ENCODE measurements around the gene BCKDK.

BCKDK gene

DNA sequence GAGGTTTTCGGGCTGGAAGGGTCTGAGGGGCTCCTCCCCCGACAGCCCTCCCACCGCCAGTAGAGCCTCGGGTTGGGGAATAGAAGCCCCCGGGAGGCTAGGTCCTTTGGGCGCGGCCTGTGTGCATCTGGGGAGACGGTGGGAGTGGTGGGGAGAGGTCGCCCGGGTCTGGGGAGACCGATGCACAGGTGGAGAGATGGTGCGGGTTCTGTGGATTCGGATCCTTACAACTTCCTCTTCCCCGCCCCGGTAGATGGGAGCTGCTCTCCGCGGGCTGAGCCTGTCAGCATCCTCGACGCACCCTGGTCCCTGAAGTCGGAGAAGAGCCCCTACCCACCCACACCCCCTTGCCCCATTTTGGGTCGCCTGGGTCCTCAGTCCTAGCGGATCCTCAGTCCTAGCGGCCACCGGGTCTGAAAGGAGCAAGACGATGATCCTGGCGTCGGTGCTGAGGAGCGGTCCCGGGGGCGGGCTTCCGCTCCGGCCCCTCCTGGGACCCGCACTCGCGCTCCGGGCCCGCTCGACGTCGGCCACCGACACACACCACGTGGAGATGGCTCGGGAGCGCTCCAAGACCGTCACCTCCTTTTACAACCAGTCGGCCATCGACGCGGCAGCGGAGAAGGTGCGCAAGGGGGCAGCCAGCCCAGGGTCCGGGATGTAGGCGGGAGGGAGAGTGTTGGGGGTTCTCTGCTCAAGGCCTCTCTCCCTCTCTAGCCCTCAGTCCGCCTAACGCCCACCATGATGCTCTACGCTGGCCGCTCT is 790 bp downstream of the BCKDK start:
- no peak for DNase-seq (ENCODE audit: low read depth)
- TF ChIP-seq, protein P1, sequence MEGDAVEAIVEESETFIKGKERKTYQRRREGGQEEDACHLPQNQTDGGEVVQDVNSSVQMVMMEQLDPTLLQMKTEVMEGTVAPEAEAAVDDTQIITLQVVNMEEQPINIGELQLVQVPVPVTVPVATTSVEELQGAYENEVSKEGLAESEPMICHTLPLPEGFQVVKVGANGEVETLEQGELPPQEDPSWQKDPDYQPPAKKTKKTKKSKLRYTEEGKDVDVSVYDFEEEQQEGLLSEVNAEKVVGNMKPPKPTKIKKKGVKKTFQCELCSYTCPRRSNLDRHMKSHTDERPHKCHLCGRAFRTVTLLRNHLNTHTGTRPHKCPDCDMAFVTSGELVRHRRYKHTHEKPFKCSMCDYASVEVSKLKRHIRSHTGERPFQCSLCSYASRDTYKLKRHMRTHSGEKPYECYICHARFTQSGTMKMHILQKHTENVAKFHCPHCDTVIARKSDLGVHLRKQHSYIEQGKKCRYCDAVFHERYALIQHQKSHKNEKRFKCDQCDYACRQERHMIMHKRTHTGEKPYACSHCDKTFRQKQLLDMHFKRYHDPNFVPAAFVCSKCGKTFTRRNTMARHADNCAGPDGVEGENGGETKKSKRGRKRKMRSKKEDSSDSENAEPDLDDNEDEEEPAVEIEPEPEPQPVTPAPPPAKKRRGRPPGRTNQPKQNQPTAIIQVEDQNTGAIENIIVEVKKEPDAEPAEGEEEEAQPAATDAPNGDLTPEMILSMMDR (IDR thresholded peaks at IDR 0.05; ENCODE audit: low read depth, low read length, missing control alignments), result no peak
- H3K4me3 ChIP-seq (ENCODE audit: low read depth, low read length), result peak overlapping the region; percentile 90

DNA sequence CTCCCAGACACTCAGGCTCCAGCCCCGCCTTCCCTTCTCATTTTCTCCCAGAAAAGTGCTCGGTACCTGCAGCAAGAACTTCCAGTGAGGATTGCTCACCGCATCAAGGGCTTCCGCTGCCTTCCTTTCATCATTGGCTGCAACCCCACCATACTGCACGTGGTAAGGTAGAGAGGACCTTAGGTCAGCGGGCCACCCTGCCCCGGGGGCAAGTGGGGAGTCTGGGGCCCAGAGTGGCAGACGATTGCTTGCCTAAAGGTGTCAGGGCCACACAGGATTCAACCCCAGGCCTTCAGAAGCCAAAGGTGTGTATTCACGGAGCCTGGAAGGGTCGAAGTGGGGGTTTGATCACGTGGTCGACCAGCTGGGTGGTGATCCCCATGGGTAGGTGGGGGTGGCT is 1.4 kb downstream of the BCKDK start:
- no peak for DNase-seq (ENCODE audit: low read depth)
- no peak overlapping the region for H3K4me3 ChIP-seq (ENCODE audit: low read depth, low read length)
- TF ChIP-seq, protein P1 (IDR thresholded peaks at IDR 0.05; ENCODE audit: low read depth, low read length, missing control alignments), result no peak

DNA sequence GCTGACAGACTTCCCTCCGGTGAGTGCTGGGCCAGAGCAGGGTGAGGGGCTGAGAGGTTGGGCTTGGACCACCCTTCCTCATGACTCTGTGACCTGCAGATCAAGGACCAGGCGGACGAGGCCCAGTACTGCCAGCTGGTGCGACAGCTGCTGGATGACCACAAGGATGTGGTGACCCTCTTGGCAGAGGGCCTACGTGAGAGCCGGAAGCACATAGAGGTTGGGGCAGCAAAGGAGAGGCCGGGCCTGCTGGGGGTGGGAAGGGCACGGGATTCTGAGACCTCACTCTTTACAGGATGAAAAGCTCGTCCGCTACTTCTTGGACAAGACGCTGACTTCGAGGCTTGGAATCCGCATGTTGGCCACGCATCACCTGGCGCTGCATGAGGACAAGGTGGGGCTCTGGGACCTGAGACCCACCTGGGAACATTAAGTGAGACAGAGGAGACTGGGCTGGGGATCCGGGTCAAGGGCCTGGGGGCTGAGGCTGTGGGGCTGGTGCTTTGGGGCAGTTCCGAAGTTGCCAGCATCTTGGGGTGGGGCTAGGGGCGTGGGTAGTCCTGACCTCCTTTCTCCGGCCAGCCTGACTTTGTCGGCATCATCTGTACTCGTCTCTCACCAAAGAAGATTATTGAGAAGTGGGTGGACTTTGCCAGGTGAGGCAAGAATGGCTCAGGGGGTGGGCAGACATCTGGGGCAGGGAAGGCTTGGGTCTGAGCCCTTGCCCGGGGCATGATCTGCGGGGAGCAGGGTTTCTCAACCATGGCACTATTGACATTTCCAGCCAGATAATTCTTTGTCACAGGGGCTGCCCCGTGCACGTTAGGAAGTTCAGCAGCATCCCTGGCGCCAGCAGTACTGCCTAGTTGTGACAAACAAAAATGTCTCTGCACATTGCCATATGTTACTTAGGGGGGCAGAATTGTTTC is 2.2 kb downstream of the BCKDK start:
- no peak overlapping the region for H3K4me3 ChIP-seq (ENCODE audit: low read depth, low read length)
- no peak for DNase-seq (ENCODE audit: low read depth)
- TF ChIP-seq, protein P1 (IDR thresholded peaks at IDR 0.05; ENCODE audit: low read depth, low read length, missing control alignments), result no peak

DNA sequence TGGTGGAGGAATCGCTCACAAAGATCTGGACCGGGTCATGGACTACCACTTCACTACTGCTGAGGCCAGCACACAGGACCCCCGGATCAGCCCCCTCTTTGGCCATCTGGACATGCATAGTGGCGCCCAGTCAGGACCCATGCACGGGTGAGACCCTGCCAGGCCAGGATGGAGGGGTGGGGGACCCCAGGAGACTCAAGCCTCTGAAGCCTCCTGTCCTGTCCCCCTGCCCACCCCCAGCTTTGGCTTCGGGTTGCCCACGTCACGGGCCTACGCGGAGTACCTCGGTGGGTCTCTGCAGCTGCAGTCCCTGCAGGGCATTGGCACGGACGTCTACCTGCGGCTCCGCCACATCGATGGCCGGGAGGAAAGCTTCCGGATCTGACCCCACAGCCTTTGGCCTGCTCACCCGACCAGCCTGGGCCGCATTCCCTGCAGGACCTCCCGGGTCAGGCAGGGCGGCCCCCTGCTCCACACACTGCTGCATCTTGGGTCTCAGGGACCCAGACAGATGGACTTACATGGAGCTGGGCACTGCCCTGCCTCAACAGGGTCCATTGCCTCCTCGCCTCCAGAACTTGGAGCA is 3.8 kb downstream of the BCKDK start:
- H3K4me3 ChIP-seq (ENCODE audit: low read depth, low read length), result no peak overlapping the region
- DNase-seq (ENCODE audit: low read depth), result no peak
- TF ChIP-seq, protein P1 (IDR thresholded peaks at IDR 0.05; ENCODE audit: low read depth, low read length, missing control alignments), result no peak

DNA sequence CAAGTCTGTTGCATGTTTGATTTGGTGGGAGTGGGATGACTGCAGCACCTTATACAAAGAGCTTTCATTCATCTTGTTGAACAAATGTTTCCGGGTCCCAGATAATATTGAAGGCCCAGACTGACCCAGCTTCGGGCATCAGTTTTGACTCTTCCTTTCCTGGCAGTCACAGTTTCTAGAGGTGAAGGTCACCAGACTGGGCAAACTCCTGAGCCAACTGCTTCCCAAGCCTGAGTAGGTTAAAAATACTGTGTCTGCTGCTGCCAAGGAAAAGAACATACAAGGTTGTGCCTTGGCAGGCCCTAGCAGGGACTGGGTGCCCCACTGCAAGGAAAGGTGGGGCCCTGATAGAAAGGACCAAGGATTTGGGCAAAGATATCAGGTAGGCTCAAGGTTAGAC is 4.5 kb downstream of the BCKDK start:
- no peak for DNase-seq (ENCODE audit: low read depth)

More for the DNA sequence above, 4.5 kb downstream of the BCKDK start:
- H3K4me3 ChIP-seq (ENCODE audit: low read depth, low read length), result no peak overlapping the region
- TF ChIP-seq, protein P1 (IDR thresholded peaks at IDR 0.05; ENCODE audit: low read depth, low read length, missing control alignments), result no peak

Measured in GM12864 (cell line).